Measurements from ENCODE around the gene RBM20. TPM values are rescaled to one million over a fixed set of nuclear protein-coding genes. Genes with fewer than 3 reads are reported as not detected.

RBM20 gene
- total and polyA plus RNA-seq, 2 experiments from 2014 or later = 3.7 to 4.0 TPM

GRCh38 chr10:110857265-110858171 lies 213.4 kb downstream of the RBM20 start:
- Histone ChIP-seq H3K4me2 (peak overlapping the region; percentile 59), H3K4me1 (ENCODE audit: insufficient read depth) (peaks cover 59% of the 10 kb centered on the region), H3K9me2 (replicated peaks; ENCODE audit: insufficient read depth) (no peaks in the 10 kb centered on the region), H3K9me3 (ENCODE audit: low read depth) (no peaks in the 10 kb centered on the region), H4K20me1 (ENCODE audit: insufficient read depth, poor library complexity, severe bottlenecking) (no peaks in the 10 kb centered on the region), H3K4me3 (no peak overlapping the region), H3K27ac (peak overlapping the region; percentile 95), H2AFZ (no peak overlapping the region), H3K79me2 (no peaks in the 10 kb centered on the region), H3K36me3 (replicated peaks; ENCODE audit: insufficient read depth, low read depth) (no peaks in the 10 kb centered on the region), H3K27me3 (no peaks in the 10 kb centered on the region)
- TF ChIP-seq EZH2 (IDR thresholded peaks at IDR 0.05; ENCODE audit: borderline replicate concordance) = no peak
- no peak for TF ChIP-seq CTCF (IDR thresholded peaks at IDR 0.05; ENCODE audit: poor library complexity)
- no peak for TF ChIP-seq EZH2phosphoT487 (IDR thresholded peaks at IDR 0.05; ENCODE audit: low read depth, severe bottlenecking, unreplicated experiment)
- 18% methylated on average over 12 of the region's 12 CpGs for WGBS (ENCODE audit: low lambda C conversion rate, missing lambda C conversion rate)
- peak; percentile 87 for DNase-seq (ENCODE audit: low spot score)

- Histone ChIP-seq H3K4me2 (peak overlapping the region; percentile 59), H4K20me1 (ENCODE audit: insufficient read depth, poor library complexity, severe bottlenecking) (no peaks in the 10 kb centered on the region), H3K27ac (peak overlapping the region; percentile 95), H3K4me1 (ENCODE audit: insufficient read depth) (peaks cover 57% of the 10 kb centered on the region), H3K79me2 (no peaks in the 10 kb centered on the region), H3K4me3 (no peak overlapping the region), H3K36me3 (replicated peaks; ENCODE audit: insufficient read depth, low read depth) (no peaks in the 10 kb centered on the region), H2AFZ (no peak overlapping the region), H3K27me3 (no peaks in the 10 kb centered on the region), H3K9me3 (ENCODE audit: low read depth) (no peaks in the 10 kb centered on the region), H3K9me2 (replicated peaks; ENCODE audit: insufficient read depth) (no peaks in the 10 kb centered on the region)
- 6% methylated on average over 1 of the region's 1 CpG for WGBS (ENCODE audit: low lambda C conversion rate, missing lambda C conversion rate)
- no peak for TF ChIP-seq EZH2 (IDR thresholded peaks at IDR 0.05; ENCODE audit: borderline replicate concordance)
- no peak for TF ChIP-seq EZH2phosphoT487 (IDR thresholded peaks at IDR 0.05; ENCODE audit: low read depth, severe bottlenecking, unreplicated experiment)
- TF ChIP-seq CTCF (IDR thresholded peaks at IDR 0.05; ENCODE audit: poor library complexity) = no peak
- no peak for DNase-seq (ENCODE audit: low spot score)
These were observed 214.3 kb downstream of the RBM20 start for GRCh38 chr10:110858297-110858934.

- Histone ChIP-seq H3K27me3 (no peaks in the 10 kb centered on the region), H3K27ac (peak overlapping the region; percentile 95), H2AFZ (no peak overlapping the region), H4K20me1 (ENCODE audit: insufficient read depth, poor library complexity, severe bottlenecking) (no peaks in the 10 kb centered on the region), H3K9me3 (ENCODE audit: low read depth) (no peaks in the 10 kb centered on the region), H3K4me3 (no peak overlapping the region), H3K36me3 (replicated peaks; ENCODE audit: insufficient read depth, low read depth) (no peaks in the 10 kb centered on the region), H3K9me2 (replicated peaks; ENCODE audit: insufficient read depth) (no peaks in the 10 kb centered on the region), H3K4me2 (no peak overlapping the region), H3K4me1 (ENCODE audit: insufficient read depth) (peaks cover 52% of the 10 kb centered on the region), H3K79me2 (no peaks in the 10 kb centered on the region)
- TF ChIP-seq EZH2 (IDR thresholded peaks at IDR 0.05; ENCODE audit: borderline replicate concordance) = no peak
- TF ChIP-seq CTCF (IDR thresholded peaks at IDR 0.05; ENCODE audit: poor library complexity) = no peak
- TF ChIP-seq EZH2phosphoT487 (IDR thresholded peaks at IDR 0.05; ENCODE audit: low read depth, severe bottlenecking, unreplicated experiment) = no peak
- DNase-seq (ENCODE audit: low spot score) = no peak
- 73% methylated on average over 6 of the region's 6 CpGs for WGBS (ENCODE audit: low lambda C conversion rate, missing lambda C conversion rate)
These were observed 215.3 kb downstream of the RBM20 start for GRCh38 chr10:110859206-110859972.

Data from hepatocyte (in vitro differentiated cells).